HepG2 (cell line): ENCODE results near the gene COA5. TPM values are rescaled to one million over a fixed set of nuclear protein-coding genes. Genes with fewer than 3 reads are reported as not detected.
A peak's percentile ranks its signal among the peaks of the same experiment; 100 is the strongest.

ENCODE experiments used
- AHDC1 ChIP-seq: sonication (generic); formaldehyde crosslinking; IDR thresholded peaks from 2 replicates; pipeline ENCODE4 v1.5.1; 2020; ENCODE audit warnings: mild to moderate bottlenecking, missing genetic modification reagents, borderline replicate concordance
- ETV5 ChIP-seq: IDR thresholded peaks from 2 replicates; pipeline ENCODE4 v1.6.1; 2018; ENCODE audit warnings: missing biosample characterization, missing genetic modification reagents, inconsistent platforms, borderline replicate concordance
- HINFP ChIP-seq: sonication (generic); formaldehyde crosslinking; IDR thresholded peaks from 2 replicates; pipeline ENCODE4 v1.4.0; 2020; ENCODE audit warnings: low read depth, mild to moderate bottlenecking, missing genetic modification reagents
- PLSCR1 ChIP-seq: sonication (generic); formaldehyde crosslinking; IDR thresholded peaks from 2 replicates; pipeline ENCODE4 v1.5.0; 2020; ENCODE audit warnings: missing genetic modification reagents, mild to moderate bottlenecking, borderline replicate concordance
- RARA ChIP-seq: IDR thresholded peaks from 2 replicates; pipeline ENCODE4 v1.6.1; 2016; ENCODE audit warnings: missing genetic modification reagents, missing compliant biosample characterization
- THYN1 ChIP-seq: sonication (generic); formaldehyde crosslinking; IDR thresholded peaks from 2 replicates; pipeline ENCODE4 v1.8.1; 2023; ENCODE audit warnings: low read depth, mild to moderate bottlenecking, moderate library complexity, missing genetic modification reagents, borderline replicate concordance
- ZFP41 ChIP-seq: sonication (generic); formaldehyde crosslinking; IDR thresholded peaks from 2 replicates; pipeline ENCODE4 v1.4.0; 2020; ENCODE audit warnings: mild to moderate bottlenecking, missing genetic modification reagents, borderline replicate concordance
- ZFY ChIP-seq: sonication (generic); formaldehyde crosslinking; IDR thresholded peaks from 2 replicates; pipeline ENCODE4 v1.4.0; 2020; ENCODE audit warnings: missing genetic modification reagents
- ZMYM3 ChIP-seq: sonication (generic); formaldehyde crosslinking; IDR thresholded peaks from 2 replicates; pipeline ENCODE4 v1.5.1; 2020; ENCODE audit warnings: mild to moderate bottlenecking, missing genetic modification reagents
- ZNF558 ChIP-seq: sonication (generic); formaldehyde crosslinking; IDR thresholded peaks from 2 replicates; pipeline ENCODE4 v1.9.0; 2022; ENCODE audit warnings: mild to moderate bottlenecking, missing genetic modification reagents, borderline replicate concordance
- ZNF800 ChIP-seq: sonication (generic); formaldehyde crosslinking; IDR thresholded peaks from 2 replicates; pipeline ENCODE4 v1.4.0; 2020; ENCODE audit warnings: missing genetic modification reagents
- ZNF83 ChIP-seq: sonication (generic); formaldehyde crosslinking; IDR thresholded peaks from 2 replicates; pipeline ENCODE4 v1.4.0; 2020; ENCODE audit warnings: missing genetic modification reagents, mild to moderate bottlenecking, borderline replicate concordance
- polyA plus RNA-seq, 8 experiments: library from polyadenylated mRNA; depleted of rRNA in 3 of 8; stranded (reverse) in 7 of 8; unstranded in 1 of 8; fragments of >200 nt; fragmentation: Illumina TruSeq in 4 of 8; extraction: Trizol in 4 of 8; gene quantifications; 2 replicates each; pipeline versions ENCODE4 v1.2.1 to v1.2.3, GENCODE V29; 2011 to 2016; ENCODE audit warnings: low read depth in 4 of 8, missing spikeins in 1 of 8, mixed read lengths in 1 of 8; ENCODE audit not compliant: insufficient read depth in 1 of 8
- total RNA-seq, 5 experiments: library from RNA; depleted of rRNA; stranded (reverse); fragments of >200 nt; fragmentation: Illumina TruSeq; extraction: Trizol; gene quantifications; 2 replicates each; pipeline ENCODE4 v1.2.3, GENCODE V29; 2016; ENCODE audit warnings: low read depth in 1 of 5
- TF ChIP-seq, protein P1 (sequence below): sonication (generic); formaldehyde crosslinking; IDR thresholded peaks from 2 replicates; pipeline ENCODE4 v1.5.0; 2020; ENCODE audit warnings: mild to moderate bottlenecking, missing genetic modification reagents
- TF ChIP-seq, protein P2 (sequence below): IDR thresholded peaks from 2 replicates; pipeline ENCODE4 v1.6.1; 2016; ENCODE audit warnings: missing compliant biosample characterization, missing genetic modification reagents, borderline replicate concordance

COA5 gene
- total and polyA plus RNA-seq, 2 of the 13 experiments (the other 11 are each of a cell fraction or from before 2014, with no cell fraction given) = 43.6 to 64.5 TPM

GRCh38 chr2:98601532-98602132, 6.7 kb downstream of the COA5 start (continued):
- no peak for TF ChIP-seq HINFP (CRISPR knock-in tag)
- TF ChIP-seq ZNF83 (CRISPR knock-in tag) = no peak
- TF ChIP-seq ZMYM3 (CRISPR knock-in tag) = no peak
- no peak for TF ChIP-seq ZNF800 (CRISPR knock-in tag)
- no peak for TF ChIP-seq PLSCR1 (CRISPR knock-in tag)
- TF ChIP-seq ETV5 (CRISPR knock-in tag) = peak; percentile 60; the same call in 1 of the 2 replicates
- TF ChIP-seq RARA (CRISPR knock-in tag) = peak; percentile 10; the same call in 1 of the 2 replicates
- TF ChIP-seq, protein P1, sequence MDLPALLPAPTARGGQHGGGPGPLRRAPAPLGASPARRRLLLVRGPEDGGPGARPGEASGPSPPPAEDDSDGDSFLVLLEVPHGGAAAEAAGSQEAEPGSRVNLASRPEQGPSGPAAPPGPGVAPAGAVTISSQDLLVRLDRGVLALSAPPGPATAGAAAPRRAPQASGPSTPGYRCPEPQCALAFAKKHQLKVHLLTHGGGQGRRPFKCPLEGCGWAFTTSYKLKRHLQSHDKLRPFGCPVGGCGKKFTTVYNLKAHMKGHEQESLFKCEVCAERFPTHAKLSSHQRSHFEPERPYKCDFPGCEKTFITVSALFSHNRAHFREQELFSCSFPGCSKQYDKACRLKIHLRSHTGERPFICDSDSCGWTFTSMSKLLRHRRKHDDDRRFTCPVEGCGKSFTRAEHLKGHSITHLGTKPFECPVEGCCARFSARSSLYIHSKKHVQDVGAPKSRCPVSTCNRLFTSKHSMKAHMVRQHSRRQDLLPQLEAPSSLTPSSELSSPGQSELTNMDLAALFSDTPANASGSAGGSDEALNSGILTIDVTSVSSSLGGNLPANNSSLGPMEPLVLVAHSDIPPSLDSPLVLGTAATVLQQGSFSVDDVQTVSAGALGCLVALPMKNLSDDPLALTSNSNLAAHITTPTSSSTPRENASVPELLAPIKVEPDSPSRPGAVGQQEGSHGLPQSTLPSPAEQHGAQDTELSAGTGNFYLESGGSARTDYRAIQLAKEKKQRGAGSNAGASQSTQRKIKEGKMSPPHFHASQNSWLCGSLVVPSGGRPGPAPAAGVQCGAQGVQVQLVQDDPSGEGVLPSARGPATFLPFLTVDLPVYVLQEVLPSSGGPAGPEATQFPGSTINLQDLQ (CRISPR knock-in tag) = no peak
- peak; percentile 29; the same call in 1 of the 2 replicates for TF ChIP-seq ZFY
- TF ChIP-seq, protein P2, sequence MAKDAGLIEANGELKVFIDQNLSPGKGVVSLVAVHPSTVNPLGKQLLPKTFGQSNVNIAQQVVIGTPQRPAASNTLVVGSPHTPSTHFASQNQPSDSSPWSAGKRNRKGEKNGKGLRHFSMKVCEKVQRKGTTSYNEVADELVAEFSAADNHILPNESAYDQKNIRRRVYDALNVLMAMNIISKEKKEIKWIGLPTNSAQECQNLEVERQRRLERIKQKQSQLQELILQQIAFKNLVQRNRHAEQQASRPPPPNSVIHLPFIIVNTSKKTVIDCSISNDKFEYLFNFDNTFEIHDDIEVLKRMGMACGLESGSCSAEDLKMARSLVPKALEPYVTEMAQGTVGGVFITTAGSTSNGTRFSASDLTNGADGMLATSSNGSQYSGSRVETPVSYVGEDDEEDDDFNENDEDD (CRISPR knock-in tag) = no peak
- TF ChIP-seq ZNF558 (CRISPR knock-in tag) = no peak
- no peak for TF ChIP-seq AHDC1 (CRISPR knock-in tag)
- no peak for TF ChIP-seq ZFP41 (CRISPR knock-in tag)
- no peak for TF ChIP-seq THYN1 (CRISPR knock-in tag)
